Hippocampal formation (tissue), 2 donors: ENCODE results near the gene HACD1.

Experiments used
- DNase-seq, 2 donors: peaks; one replicate each; lab custom pipeline; 2025; lab: John Stamatoyannopoulos, UW

The HACD1 gene

DNA sequence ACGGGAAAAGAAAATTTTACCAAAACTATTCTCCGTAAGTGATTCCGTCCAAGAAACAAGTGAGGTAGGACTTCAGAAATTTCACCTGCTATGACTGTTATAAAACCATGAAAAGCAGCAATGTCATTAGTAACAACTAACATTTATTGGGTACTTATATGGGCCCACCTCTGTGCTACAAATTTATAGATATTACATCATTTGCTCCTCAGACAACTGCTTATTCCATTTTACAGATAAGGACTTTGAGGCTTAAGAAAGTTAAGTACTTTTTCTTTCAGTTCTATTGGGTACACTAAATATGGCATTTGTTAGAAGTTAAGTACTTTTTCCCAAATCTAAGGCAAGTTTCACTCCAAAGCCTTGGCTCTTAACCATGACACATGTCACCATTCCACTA lies 36.3 kb downstream of the HACD1 start:
- no peak for DNase-seq

- no peak for DNase-seq
These were observed 38.6 kb downstream of the HACD1 start for GRCh38 chr10:17578603-17579002.

- DNase-seq: no peak
These were observed 40.4 kb downstream of the HACD1 start for GRCh38 chr10:17576768-17577167.

GRCh38 chr10:17564911-17565310 lies 52.3 kb downstream of the HACD1 start:
- DNase-seq: no peak

DNA sequence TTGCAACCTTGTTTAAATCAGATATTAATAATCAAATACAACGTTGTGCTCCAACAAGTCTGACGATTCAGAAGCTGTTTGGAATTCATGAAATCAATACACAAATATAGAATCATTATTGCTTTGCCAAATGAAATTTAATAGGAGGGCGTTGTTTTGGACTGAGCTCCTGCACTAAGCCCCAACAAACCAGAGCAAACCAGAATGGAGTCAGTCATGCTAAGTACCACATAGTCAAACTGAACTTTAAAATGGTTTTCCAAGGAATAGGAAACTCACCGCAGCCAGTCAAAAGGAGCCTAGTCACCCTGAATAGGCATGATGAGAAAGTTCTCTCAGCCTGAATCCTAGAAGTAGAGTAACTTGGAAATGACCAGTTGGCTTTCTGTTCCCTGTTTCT lies 53.7 kb downstream of the HACD1 start:
- DNase-seq: no peak

GRCh38 chr10:17562614-17563013 lies 54.6 kb downstream of the HACD1 start:
- DNase-seq: no peak

DNA sequence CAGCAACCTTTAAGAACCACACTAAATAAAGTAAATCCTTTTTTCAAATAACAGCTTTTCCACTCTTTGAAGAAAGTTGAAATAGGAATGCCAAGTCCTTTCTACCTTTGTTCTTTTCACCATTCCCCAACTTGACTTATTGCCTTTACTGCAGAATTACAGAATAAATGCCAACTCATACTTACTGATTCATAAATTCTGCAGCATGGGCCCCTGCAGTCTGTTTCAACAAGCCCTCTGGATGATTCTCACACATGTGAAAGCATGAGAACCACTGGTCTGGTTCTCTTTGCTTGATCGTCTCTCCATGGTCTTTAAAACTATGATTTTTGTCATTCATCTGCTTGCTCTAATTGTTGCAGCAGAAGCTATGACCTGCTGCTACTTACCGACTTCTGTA lies 56.1 kb downstream of the HACD1 start:
- DNase-seq: no peak

DNA sequence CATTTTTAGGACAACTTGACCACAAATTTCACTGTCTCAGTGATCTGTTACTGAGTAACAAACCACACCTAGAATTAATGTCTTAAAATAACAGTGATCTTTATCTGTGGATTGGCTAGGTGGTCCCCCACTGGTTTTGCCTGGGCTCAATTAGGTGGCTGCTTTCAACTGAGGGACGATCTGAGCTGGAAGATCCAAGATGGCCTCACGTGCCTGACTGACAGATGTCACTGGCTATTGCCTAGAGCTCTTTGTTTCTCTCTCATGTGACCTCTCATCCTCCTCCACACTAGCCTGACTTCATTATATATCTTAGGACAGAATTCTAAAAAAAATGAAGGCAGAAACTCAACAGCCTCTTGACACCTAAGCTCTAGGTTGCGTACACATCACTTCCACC lies 59.7 kb downstream of the HACD1 start:
- DNase-seq: no peak

DNA sequence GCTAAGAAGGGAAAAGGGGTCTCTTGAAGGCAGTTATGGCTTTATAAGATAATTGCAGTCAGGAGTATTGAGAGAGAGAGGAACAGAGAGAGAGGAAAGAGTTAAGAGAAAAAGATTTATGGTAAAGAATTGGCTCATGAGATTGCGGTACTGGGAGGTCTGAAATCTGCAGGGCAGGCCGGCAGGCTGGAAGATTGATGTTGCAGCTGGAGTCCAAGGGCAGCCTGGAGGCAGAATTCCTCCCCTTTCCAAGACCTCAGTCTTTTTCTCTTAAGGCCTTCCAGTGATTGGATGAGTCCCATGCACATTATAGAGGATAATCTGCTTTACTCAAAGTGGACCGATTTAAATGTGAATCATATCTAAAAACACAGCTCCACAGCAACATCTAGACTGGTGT lies 68.4 kb downstream of the HACD1 start:
- no peak for DNase-seq

DNA sequence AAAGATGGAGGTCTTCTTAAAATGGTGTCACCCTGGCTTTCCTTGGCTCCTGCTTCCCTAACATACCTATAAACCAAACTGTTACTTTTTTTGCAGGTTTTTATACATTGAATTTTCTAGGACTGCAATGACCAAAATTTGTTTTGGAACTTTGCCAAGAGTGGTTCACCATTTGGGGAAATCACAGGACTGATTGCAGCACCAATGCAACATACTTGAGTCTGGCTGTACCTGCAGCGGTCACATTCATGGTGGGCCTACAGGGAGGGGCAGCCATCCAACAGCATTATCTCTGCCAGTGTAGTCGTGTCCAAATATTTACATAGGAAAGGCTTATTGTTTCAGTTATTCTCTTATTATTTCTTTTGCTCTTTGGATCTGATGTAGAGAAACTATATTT lies 69.0 kb downstream of the HACD1 start:
- DNase-seq: no peak

- no peak for DNase-seq
These were observed 70.1 kb downstream of the HACD1 start for GRCh38 chr10:17547060-17547459.

DNA sequence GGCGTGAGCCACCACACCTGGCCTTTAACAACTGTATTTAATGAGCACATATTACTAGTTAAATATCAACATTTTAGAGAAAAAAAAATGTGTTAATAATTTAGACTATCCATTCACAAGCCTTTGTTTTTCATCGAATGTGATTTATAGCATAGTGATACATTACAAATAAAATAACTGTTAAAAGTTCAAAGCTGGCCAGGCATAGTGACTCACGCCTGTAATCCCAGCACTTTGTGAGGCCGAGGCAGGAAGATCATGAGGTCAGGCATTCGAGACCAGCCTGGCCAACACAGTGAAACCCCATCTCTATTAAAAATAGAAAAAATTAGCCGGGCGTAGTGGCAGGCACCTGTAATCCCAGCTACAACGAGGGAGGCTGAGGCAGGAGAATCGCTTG lies 72.7 kb downstream of the HACD1 start:
- DNase-seq: no peak
